Endodermal cell (in vitro differentiated cells): ENCODE data around the gene DACH1. TPM values are rescaled to one million over a fixed set of nuclear protein-coding genes. Genes with fewer than 3 reads are reported as not detected.

Experiments
- DNase-seq: peaks from one replicate; pipeline ENCODE4 v3.0.0-alpha.2; 2017
- H3K27ac ChIP-seq: 2 replicates; pipeline ENCODE4 v1.5.1; 2013; ENCODE audit warnings: mild to moderate bottlenecking, low read depth, low read length, moderate library complexity
- H3K27me3 ChIP-seq: 2 replicates; pipeline ENCODE4 v1.6.1; 2013; ENCODE audit warnings: mild to moderate bottlenecking, low read length, moderate library complexity; ENCODE audit not compliant: insufficient read depth, control insufficient read depth, poor library complexity, severe bottlenecking
- H3K36me3 ChIP-seq: 2 replicates; pipeline ENCODE4 v1.7.0; 2013; ENCODE audit warnings: mild to moderate bottlenecking, low read length, moderate library complexity; ENCODE audit not compliant: control insufficient read depth, insufficient read depth
- H3K4me1 ChIP-seq: one replicate; pipeline ENCODE4 v1.7.0; 2013; ENCODE audit warnings: low read length; ENCODE audit not compliant: control insufficient read depth, insufficient read depth
- H3K4me3 ChIP-seq: 2 replicates; pipeline ENCODE4 v1.5.1; 2013; ENCODE audit warnings: mild to moderate bottlenecking, low read length, moderate library complexity
- H3K9ac ChIP-seq: 2 replicates; pipeline ENCODE4 v1.6.1; 2013; ENCODE audit warnings: mild to moderate bottlenecking, low read length, moderate library complexity; ENCODE audit not compliant: poor library complexity, severe bottlenecking; ENCODE audit errors: extremely low read depth
- H3K9me3 ChIP-seq: 2 replicates; pipeline ENCODE4 v1.6.1; 2013; ENCODE audit warnings: mild to moderate bottlenecking, low read length, moderate library complexity; ENCODE audit not compliant: control insufficient read depth
- H3K27ac Mint-ChIP-seq: 2 replicates; pipeline ENCODE4 v1.8.0; 2020; ENCODE audit warnings: mixed read lengths
- H3K27me3 Mint-ChIP-seq: 2 replicates; pipeline ENCODE4 v1.8.0; 2021; ENCODE audit warnings: mild to moderate bottlenecking, mixed read lengths; ENCODE audit not compliant: insufficient read depth
- H3K36me3 Mint-ChIP-seq: 2 replicates; pipeline ENCODE4 v1.8.0; 2020; ENCODE audit warnings: low read depth, mixed read lengths
- H3K4me1 Mint-ChIP-seq: 2 replicates; pipeline ENCODE4 v1.8.0; 2020; ENCODE audit warnings: mixed read lengths
- H3K4me3 Mint-ChIP-seq: 2 replicates; pipeline ENCODE4 v1.8.0; 2020; ENCODE audit warnings: mild to moderate bottlenecking, moderate library complexity, mixed read lengths
- H3K9me3 Mint-ChIP-seq: 2 replicates; pipeline ENCODE4 v1.8.0; 2020; ENCODE audit warnings: mild to moderate bottlenecking, mixed read lengths
- WGBS, 2 experiments: methylation state at CpG; one replicate each; pipeline versions ENCODE4 v1.1.5 to v1.1.7; 2013; ENCODE audit warnings: missing lambda C conversion rate in 2 of 2, mixed read lengths in 1 of 2; ENCODE audit not compliant: insufficient coverage in 1 of 2, insufficient read length in 1 of 2; 5-methylcytosine and 5-hydroxymethylcytosine counted together
- total RNA-seq, 2 donors: library from RNA; stranded (reverse); fragmentation: NEBNext Ultra II Directional in 1 of 2; extraction: Animal tissue kit (Norgen Biotek cat#: 25700) in 1 of 2; gene quantifications; 2 replicates in 1 of 2; 3 replicates in 1 of 2; pipeline ENCODE4 v1.2.1, GENCODE V29; 2021
- TF ChIP-seq, protein P1 (sequence below): fragments of 200-600 bp; sonication (generic); conservative IDR thresholded peaks from 2 replicates; pipeline ENCODE4 v1.5.0; 2021; ENCODE audit warnings: antibody characterized with exemption, mild to moderate bottlenecking

The DACH1 gene
- total RNA-seq, 2 donors from 2014 or later, result 0.81 to 1.2 TPM

DNA sequence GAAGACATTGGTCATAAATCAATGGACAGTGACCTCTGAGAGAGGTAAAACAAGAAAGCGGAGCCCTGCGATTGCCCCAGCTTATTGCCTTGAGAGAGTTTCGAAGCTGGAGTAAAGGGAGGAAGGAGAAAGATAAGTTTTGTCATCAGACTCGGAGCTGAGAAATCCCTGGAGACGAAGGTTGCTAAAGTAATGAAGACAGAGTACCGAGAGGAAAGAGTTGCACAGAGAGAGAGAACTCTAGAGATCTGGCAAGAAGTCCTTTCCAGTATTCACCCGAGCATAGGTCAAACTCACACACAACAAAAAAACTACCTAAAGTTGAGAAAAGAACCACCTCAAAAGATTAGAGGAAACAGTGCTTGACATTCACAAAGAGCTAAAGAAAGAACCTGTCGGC lies 472.0 kb downstream of the DACH1 start:
- Mint-ChIP-seq H3K4me1 (peaks cover 3% of the 10 kb centered on the region), H3K27ac (peak overlapping the region; percentile 48), H3K36me3 (no peaks in the 10 kb centered on the region), H3K4me3 (no peak overlapping the region), H3K27me3 (no peaks in the 10 kb centered on the region), H3K9me3 (peaks cover 11% of the 10 kb centered on the region)
- Histone ChIP-seq H3K4me3 (no peak overlapping the region), H3K9ac (no peak overlapping the region), H3K27me3 (no peaks in the 10 kb centered on the region), H3K9me3 (peaks cover 11% of the 10 kb centered on the region), H3K36me3 (no peaks in the 10 kb centered on the region), H3K27ac (no peak overlapping the region), H3K4me1 (no peaks in the 10 kb centered on the region)
- WGBS, 2 experiments, result 90 to 97% methylated on average over 5 to 8 of the region's 8 CpGs
- DNase-seq, result no peak
- TF ChIP-seq, protein P1, sequence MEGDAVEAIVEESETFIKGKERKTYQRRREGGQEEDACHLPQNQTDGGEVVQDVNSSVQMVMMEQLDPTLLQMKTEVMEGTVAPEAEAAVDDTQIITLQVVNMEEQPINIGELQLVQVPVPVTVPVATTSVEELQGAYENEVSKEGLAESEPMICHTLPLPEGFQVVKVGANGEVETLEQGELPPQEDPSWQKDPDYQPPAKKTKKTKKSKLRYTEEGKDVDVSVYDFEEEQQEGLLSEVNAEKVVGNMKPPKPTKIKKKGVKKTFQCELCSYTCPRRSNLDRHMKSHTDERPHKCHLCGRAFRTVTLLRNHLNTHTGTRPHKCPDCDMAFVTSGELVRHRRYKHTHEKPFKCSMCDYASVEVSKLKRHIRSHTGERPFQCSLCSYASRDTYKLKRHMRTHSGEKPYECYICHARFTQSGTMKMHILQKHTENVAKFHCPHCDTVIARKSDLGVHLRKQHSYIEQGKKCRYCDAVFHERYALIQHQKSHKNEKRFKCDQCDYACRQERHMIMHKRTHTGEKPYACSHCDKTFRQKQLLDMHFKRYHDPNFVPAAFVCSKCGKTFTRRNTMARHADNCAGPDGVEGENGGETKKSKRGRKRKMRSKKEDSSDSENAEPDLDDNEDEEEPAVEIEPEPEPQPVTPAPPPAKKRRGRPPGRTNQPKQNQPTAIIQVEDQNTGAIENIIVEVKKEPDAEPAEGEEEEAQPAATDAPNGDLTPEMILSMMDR, result no peak

DNA sequence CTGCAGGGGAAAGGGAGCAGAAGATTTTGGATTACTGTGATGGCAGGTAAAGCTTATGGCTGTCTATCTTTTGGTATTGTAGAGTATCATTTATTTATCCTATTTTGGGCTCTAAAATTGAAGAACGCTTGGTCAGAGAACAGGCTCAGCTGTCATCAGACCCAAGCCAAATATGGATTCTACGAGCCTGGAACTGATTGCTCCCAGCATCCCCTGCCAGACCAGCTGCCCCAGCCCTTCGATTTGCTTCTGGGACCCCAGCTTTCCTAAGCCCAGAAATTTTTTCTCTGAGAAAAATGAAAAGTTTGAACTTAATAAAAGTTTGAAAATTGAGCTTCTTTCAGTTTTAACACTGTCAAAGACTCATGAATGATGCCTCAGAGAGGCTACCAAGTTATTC lies 472.8 kb downstream of the DACH1 start:
- Histone ChIP-seq H3K36me3 (no peaks in the 10 kb centered on the region), H3K9ac (no peak overlapping the region), H3K27me3 (no peaks in the 10 kb centered on the region), H3K4me3 (no peak overlapping the region), H3K27ac (no peak overlapping the region), H3K9me3 (peaks cover 11% of the 10 kb centered on the region), H3K4me1 (no peaks in the 10 kb centered on the region)
- Mint-ChIP-seq H3K27me3 (no peaks in the 10 kb centered on the region), H3K27ac (no peak overlapping the region), H3K9me3 (peaks cover 11% of the 10 kb centered on the region), H3K4me3 (no peak overlapping the region), H3K36me3 (no peaks in the 10 kb centered on the region), H3K4me1 (peaks cover 3% of the 10 kb centered on the region)
- 96 to 100% methylated on average over 1 to 3 of the region's 3 CpGs for WGBS, 2 experiments
- TF ChIP-seq, protein P1, result no peak
- no peak for DNase-seq
